Liver (tissue), 9 donors: ENCODE measurements around the gene ATG9B. TPM values are rescaled to one million over a fixed set of nuclear protein-coding genes. Genes with fewer than 3 reads are reported as not detected.

Source experiments
- DNase-seq: peaks from one replicate; pipeline ENCODE4 v3.0.0-alpha.2; 2017; ENCODE audit warnings: low spot score
- H3K27ac ChIP-seq, 2 donors: one replicate each; pipeline ENCODE4 v1.7.0; 2013; ENCODE audit warnings: inconsistent platforms in 2 of 2, low read length in 2 of 2, control low read depth in 1 of 2, low read depth in 1 of 2, mild to moderate bottlenecking in 1 of 2
- H3K27me3 ChIP-seq, 4 donors: one replicate each; pipeline versions ENCODE4 v1.6.1 to v1.7.0; 2013; ENCODE audit warnings: low read length in 3 of 4, inconsistent platforms in 1 of 4, mild to moderate bottlenecking in 1 of 4, moderate library complexity in 1 of 4; ENCODE audit not compliant: control insufficient read depth in 4 of 4, insufficient read depth in 4 of 4
- H3K36me3 ChIP-seq, 4 donors: one replicate each; pipeline versions ENCODE4 v1.6.1 to v1.7.0; 2013; ENCODE audit warnings: low read length in 3 of 4, mild to moderate bottlenecking in 3 of 4, low read depth in 1 of 4, moderate library complexity in 1 of 4; ENCODE audit not compliant: control insufficient read depth in 4 of 4, insufficient read depth in 3 of 4
- H3K4me1 ChIP-seq, 4 donors: one replicate each; pipeline versions ENCODE4 v1.6.1 to v1.7.0; 2013; ENCODE audit warnings: low read length in 3 of 4, mild to moderate bottlenecking in 3 of 4, moderate library complexity in 1 of 4; ENCODE audit not compliant: control insufficient read depth in 4 of 4, insufficient read depth in 4 of 4
- H3K4me3 ChIP-seq, 3 donors: one replicate each; pipeline versions ENCODE4 v1.6.1 to v1.7.0; 2013; ENCODE audit warnings: low read length in 3 of 3, control low read depth in 1 of 3, low read depth in 1 of 3, mild to moderate bottlenecking in 1 of 3
- H3K9ac ChIP-seq, 2 donors: one replicate each; pipeline ENCODE4 v1.7.0; 2013; ENCODE audit warnings: low read length in 2 of 2, mild to moderate bottlenecking in 2 of 2, moderate library complexity in 2 of 2, control low read depth in 1 of 2, low read depth in 1 of 2
- H3K9me3 ChIP-seq, 4 donors: one replicate each; pipeline versions ENCODE4 v1.6.1 to v1.7.0; 2013; ENCODE audit warnings: low read length in 3 of 4; ENCODE audit not compliant: control insufficient read depth in 4 of 4
- EGR1 ChIP-seq, 2 donors: IDR thresholded peaks; 2 replicates each; pipeline ENCODE4 v1.6.1; 2016 to 2018; ENCODE audit warnings: antibody characterized with exemption in 2 of 2, low read depth in 2 of 2
- FOXA1 ChIP-seq: IDR thresholded peaks from 2 replicates; pipeline ENCODE4 v1.6.1; 2016; ENCODE audit warnings: antibody characterized with exemption
- FOXA2 ChIP-seq: IDR thresholded peaks from 2 replicates; pipeline ENCODE4 v1.6.1; 2016; ENCODE audit warnings: antibody characterized with exemption
- GABPA ChIP-seq, 2 donors: IDR thresholded peaks in 1 of 2; conservative IDR thresholded peaks in 1 of 2; 2 replicates each; pipeline ENCODE4 v1.6.1; 2016; ENCODE audit warnings: antibody characterized with exemption in 2 of 2, mild to moderate bottlenecking in 1 of 2, moderate library complexity in 1 of 2
- HNF4A ChIP-seq, 2 donors: conservative IDR thresholded peaks; 2 replicates each; pipeline ENCODE4 v1.6.1; 2016; ENCODE audit warnings: antibody characterized with exemption in 2 of 2, mild to moderate bottlenecking in 2 of 2
- HNF4G ChIP-seq: IDR thresholded peaks from 2 replicates; pipeline ENCODE4 v1.6.1; 2016; ENCODE audit warnings: antibody characterized with exemption
- JUND ChIP-seq, 2 donors: IDR thresholded peaks; 2 replicates each; pipeline ENCODE4 v1.6.1; 2016; ENCODE audit warnings: antibody characterized with exemption in 2 of 2
- NR2F2 ChIP-seq: IDR thresholded peaks from 2 replicates; pipeline ENCODE4 v1.6.1; 2016; ENCODE audit warnings: antibody characterized with exemption
- RAD21 ChIP-seq, 2 donors: IDR thresholded peaks; 2 replicates each; pipeline ENCODE4 v1.6.1; 2016; ENCODE audit warnings: antibody characterized with exemption in 2 of 2, mild to moderate bottlenecking in 2 of 2
- REST ChIP-seq: IDR thresholded peaks from 2 replicates; pipeline ENCODE4 v1.6.1; 2016; ENCODE audit warnings: antibody characterized with exemption, mild to moderate bottlenecking
- RXRA ChIP-seq, 2 donors: IDR thresholded peaks; 2 replicates each; pipeline ENCODE4 v1.6.1; 2017 to 2018; ENCODE audit warnings: antibody characterized with exemption in 2 of 2, mild to moderate bottlenecking in 1 of 2
- SP1 ChIP-seq: IDR thresholded peaks from 2 replicates; pipeline ENCODE4 v1.6.1; 2018; ENCODE audit warnings: antibody characterized with exemption, mild to moderate bottlenecking
- TAF1 ChIP-seq: conservative IDR thresholded peaks from 2 replicates; pipeline ENCODE4 v1.6.1; 2016; ENCODE audit warnings: antibody characterized with exemption, mild to moderate bottlenecking
- YY1 ChIP-seq: IDR thresholded peaks from 2 replicates; pipeline ENCODE4 v1.6.1; 2016; ENCODE audit warnings: antibody characterized with exemption, mild to moderate bottlenecking
- WGBS: extraction: QIAGEN DNeasy Blood & Tissue Kit; methylation state at CpG from one replicate; pipeline ENCODE4 v1.1.7; 2013; 5-methylcytosine and 5-hydroxymethylcytosine counted together
- polyA plus RNA-seq, 2 donors: library from polyadenylated mRNA; stranded (reverse) in 1 of 2; unstranded in 1 of 2; fragments of 200-250 nt in 1 of 2; fragments of >200 nt in 1 of 2; fragmentation: Nextera tagmentation in 1 of 2; extraction: Ambion mirVana in 1 of 2; gene quantifications; one replicate each; pipeline versions ENCODE4 v1.2.1 to v1.2.3, GENCODE V29; 2013 to 2015
- total RNA-seq, 2 donors: library from RNA; depleted of rRNA; stranded (reverse); fragments of >200 nt; gene quantifications; one replicate each; pipeline ENCODE4 v1.2.3, GENCODE V29; 2014
- TF ChIP-seq, protein P1 (sequence below): fragments of 150-350 bp; IDR thresholded peaks from 2 replicates; pipeline ENCODE4 v1.5.1; 2017; ENCODE audit warnings: improper control_type of control experiment, low read depth, low read length; ENCODE audit not compliant: missing input control
- TF ChIP-seq, protein P2 (sequence below): IDR thresholded peaks from 2 replicates; pipeline ENCODE4 v1.6.1; 2016; ENCODE audit warnings: antibody characterized with exemption
- TF ChIP-seq, protein P3 (sequence below): IDR thresholded peaks from 2 replicates; pipeline ENCODE4 v1.6.1; 2016; ENCODE audit warnings: antibody characterized with exemption
- TF ChIP-seq, protein P4 (sequence below): IDR thresholded peaks from 2 replicates; pipeline ENCODE4 v1.6.1; 2016; ENCODE audit warnings: antibody characterized with exemption
- donor health status: healthy.
- donor health status: healthy.
- donor health status: healthy.
- donor health status: healthy.
- donor health status: healthy.

ATG9B gene
- total and polyA plus RNA-seq, 4 donors: 0.61 TPM; not detected in 3

- no peaks in the 10 kb centered on the region for H3K36me3 ChIP-seq
- no peaks in the 10 kb centered on the region for H3K9me3 ChIP-seq
- TF ChIP-seq, protein P1, sequence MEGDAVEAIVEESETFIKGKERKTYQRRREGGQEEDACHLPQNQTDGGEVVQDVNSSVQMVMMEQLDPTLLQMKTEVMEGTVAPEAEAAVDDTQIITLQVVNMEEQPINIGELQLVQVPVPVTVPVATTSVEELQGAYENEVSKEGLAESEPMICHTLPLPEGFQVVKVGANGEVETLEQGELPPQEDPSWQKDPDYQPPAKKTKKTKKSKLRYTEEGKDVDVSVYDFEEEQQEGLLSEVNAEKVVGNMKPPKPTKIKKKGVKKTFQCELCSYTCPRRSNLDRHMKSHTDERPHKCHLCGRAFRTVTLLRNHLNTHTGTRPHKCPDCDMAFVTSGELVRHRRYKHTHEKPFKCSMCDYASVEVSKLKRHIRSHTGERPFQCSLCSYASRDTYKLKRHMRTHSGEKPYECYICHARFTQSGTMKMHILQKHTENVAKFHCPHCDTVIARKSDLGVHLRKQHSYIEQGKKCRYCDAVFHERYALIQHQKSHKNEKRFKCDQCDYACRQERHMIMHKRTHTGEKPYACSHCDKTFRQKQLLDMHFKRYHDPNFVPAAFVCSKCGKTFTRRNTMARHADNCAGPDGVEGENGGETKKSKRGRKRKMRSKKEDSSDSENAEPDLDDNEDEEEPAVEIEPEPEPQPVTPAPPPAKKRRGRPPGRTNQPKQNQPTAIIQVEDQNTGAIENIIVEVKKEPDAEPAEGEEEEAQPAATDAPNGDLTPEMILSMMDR: no peak
- TF ChIP-seq FOXA2: no peak
- TF ChIP-seq SP1: no peak
- no peak for TF ChIP-seq RAD21 (IDR thresholded peaks at IDR 0.05)
- TF ChIP-seq, protein P2, sequence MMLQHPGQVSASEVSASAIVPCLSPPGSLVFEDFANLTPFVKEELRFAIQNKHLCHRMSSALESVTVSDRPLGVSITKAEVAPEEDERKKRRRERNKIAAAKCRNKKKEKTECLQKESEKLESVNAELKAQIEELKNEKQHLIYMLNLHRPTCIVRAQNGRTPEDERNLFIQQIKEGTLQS: no peak
- no peak for TF ChIP-seq FOXA1
- no peak for TF ChIP-seq RXRA (IDR thresholded peaks at IDR 0.05)
- no peak for TF ChIP-seq REST
- no peak for TF ChIP-seq TAF1
- no peak for TF ChIP-seq EGR1 (IDR thresholded peaks at IDR 0.05; ENCODE audit: low read depth in 2 of 2)
- no peak for TF ChIP-seq HNF4G
- TF ChIP-seq JUND (IDR thresholded peaks at IDR 0.05): no peak
- TF ChIP-seq, protein P3, sequence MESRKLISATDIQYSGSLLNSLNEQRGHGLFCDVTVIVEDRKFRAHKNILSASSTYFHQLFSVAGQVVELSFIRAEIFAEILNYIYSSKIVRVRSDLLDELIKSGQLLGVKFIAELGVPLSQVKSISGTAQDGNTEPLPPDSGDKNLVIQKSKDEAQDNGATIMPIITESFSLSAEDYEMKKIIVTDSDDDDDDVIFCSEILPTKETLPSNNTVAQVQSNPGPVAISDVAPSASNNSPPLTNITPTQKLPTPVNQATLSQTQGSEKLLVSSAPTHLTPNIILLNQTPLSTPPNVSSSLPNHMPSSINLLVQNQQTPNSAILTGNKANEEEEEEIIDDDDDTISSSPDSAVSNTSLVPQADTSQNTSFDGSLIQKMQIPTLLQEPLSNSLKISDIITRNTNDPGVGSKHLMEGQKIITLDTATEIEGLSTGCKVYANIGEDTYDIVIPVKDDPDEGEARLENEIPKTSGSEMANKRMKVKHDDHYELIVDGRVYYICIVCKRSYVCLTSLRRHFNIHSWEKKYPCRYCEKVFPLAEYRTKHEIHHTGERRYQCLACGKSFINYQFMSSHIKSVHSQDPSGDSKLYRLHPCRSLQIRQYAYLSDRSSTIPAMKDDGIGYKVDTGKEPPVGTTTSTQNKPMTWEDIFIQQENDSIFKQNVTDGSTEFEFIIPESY: no peak
- H3K27me3 ChIP-seq: peaks cover 0 to 4% (median under 1%) of the 10 kb centered on the region in 4 donors
- peaks cover 6 to 25% (median 13%) of the 10 kb centered on the region in 4 donors for H3K4me1 ChIP-seq
- H3K27ac ChIP-seq: no peak overlapping the region
- no peak overlapping the region for H3K4me3 ChIP-seq
- no peak overlapping the region for H3K9ac ChIP-seq
- DNase-seq: no peak
- 82% methylated on average over 15 of the region's 15 CpGs for WGBS
Observed at GRCh38 chr7:151016942-151017341, 7.4 kb downstream of the ATG9B start.

- H3K9ac ChIP-seq: no peak overlapping the region
- H3K27me3 ChIP-seq: peaks cover 0 to 4% (median under 1%) of the 10 kb centered on the region in 4 donors
- no peak overlapping the region for H3K27ac ChIP-seq
- peaks cover 6 to 25% (median 13%) of the 10 kb centered on the region in 4 donors for H3K4me1 ChIP-seq
- no peaks in the 10 kb centered on the region for H3K36me3 ChIP-seq
- no peak overlapping the region for H3K4me3 ChIP-seq
- H3K9me3 ChIP-seq: no peaks in the 10 kb centered on the region
- 84% methylated on average over 8 of the region's 8 CpGs for WGBS
- no peak for DNase-seq
- TF ChIP-seq YY1 (no peak), HNF4A (conservative IDR thresholded peaks at IDR 0.05) (no peak), FOXA2 (no peak), HNF4G (no peak), GABPA (IDR thresholded peaks at IDR 0.05 in 1 of 2, conservative IDR thresholded peaks at IDR 0.05 in 1 of 2) (no peak), NR2F2 (no peak), SP1 (no peak), REST (no peak), EGR1 (IDR thresholded peaks at IDR 0.05; ENCODE audit: low read depth in 2 of 2) (no peak), RXRA (IDR thresholded peaks at IDR 0.05) (no peak)
- TF ChIP-seq, protein P3: no peak
- TF ChIP-seq, protein P4, sequence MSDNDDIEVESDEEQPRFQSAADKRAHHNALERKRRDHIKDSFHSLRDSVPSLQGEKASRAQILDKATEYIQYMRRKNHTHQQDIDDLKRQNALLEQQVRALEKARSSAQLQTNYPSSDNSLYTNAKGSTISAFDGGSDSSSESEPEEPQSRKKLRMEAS: no peak
Observed at GRCh38 chr7:151016505-151016904, 7.8 kb downstream of the ATG9B start.
